HG03439 (cell line): ENCODE data around the gene SPATA24.
"Not testable (repeated sequence)": the region's sequence is repeated elsewhere in the genome, so short reads cannot be mapped to it uniquely, and the experiment has no call there.

Experiments
- ATAC-seq: cut with Tn5 transposase; IDR thresholded peaks from one replicate; pipeline ENCODE4 v1.9.1; 2021; ENCODE audit warnings: mild to moderate bottlenecking, moderate library complexity; ENCODE audit not compliant: unreplicated experiment

Gene SPATA24

DNA sequence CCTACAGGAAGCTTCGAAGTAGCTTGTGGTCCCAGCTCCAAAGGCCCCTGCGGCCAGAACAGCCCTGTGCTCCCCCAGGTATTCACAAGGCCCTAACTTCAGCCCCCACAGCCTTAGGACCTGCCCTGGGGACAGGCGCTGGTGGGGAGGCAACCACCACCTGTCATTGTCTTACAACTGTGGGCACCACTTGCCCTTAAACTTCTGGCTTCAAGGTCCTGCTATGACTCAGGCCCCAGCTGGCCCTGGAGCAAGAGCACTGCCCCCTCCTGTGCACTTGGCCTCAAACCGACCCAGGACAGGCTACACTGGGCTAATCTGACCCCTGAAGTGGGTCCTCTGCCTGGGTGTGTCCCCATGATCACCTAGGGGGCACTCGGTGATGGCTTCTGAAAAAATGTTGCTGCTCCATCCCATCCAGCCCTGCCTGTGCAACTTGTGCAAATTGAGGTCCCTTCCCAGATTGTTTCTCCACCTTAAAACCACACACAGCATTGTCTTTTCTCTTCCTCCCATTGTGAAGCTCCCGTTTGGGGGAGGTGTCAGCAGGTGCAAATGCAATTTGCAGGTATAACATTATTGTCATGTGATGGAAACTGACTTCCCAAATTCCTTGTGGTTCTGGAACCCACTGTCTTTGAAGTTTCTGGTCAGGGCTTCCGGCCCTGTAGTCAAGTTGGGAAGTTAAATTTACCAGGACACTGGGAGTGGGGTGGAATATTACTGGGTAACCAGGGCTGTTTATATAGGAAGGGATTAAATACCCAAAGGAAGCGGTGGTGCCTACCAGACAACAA lies 7.8 kb downstream of the SPATA24 start:
- no peak for ATAC-seq

DNA sequence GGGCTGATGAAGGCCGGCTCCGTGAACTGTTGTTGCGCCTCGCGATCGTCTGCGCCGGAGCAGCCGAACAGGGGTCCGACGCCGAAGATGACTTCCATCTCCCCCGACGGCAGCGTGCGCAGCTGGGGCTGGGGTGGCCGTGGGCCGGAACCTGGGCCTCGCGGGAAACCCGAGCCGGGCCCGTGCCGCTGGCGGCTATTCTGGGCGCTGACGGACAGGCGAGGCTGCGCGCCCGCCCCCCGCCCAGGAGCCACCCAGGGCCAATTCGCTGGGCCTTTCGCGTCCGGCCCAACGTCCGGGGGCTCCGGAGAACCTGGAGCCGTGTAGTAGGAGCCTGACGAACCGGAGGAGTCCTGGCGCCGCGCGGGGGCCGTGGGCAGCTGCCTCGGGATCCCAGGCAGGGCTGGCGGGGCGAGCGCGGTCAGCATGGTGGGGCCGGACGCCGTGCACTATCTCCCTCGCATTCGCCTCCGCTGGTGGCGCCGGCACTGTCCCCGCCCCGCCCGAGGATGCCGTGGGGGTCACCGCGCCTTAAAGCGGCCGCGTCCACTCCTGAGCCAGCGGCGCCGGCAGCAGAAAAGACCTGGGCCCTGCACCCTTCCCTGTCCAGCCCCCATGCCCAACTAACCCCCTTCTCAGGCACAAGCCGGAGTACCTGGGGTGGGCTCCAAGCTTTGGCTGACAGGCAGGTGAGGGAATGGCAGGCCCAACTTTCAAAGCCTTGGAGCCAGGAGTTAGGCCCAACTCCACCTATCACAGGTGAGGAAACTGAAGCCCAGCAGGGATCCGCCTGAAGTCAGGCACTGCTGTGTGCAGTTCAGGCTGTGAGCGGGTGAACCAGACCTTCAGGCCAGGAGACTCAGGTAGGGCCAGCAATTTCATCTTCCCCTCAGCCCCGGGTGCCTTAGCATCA lies 9.0 kb downstream of the SPATA24 start, which contains the start of gene PROB1:
PROB1 (minus strand) TSS at position 451 of the 913 bp plus-strand sequence; CDS start at position 428, 23 bp downstream.
- no peak for ATAC-seq

DNA sequence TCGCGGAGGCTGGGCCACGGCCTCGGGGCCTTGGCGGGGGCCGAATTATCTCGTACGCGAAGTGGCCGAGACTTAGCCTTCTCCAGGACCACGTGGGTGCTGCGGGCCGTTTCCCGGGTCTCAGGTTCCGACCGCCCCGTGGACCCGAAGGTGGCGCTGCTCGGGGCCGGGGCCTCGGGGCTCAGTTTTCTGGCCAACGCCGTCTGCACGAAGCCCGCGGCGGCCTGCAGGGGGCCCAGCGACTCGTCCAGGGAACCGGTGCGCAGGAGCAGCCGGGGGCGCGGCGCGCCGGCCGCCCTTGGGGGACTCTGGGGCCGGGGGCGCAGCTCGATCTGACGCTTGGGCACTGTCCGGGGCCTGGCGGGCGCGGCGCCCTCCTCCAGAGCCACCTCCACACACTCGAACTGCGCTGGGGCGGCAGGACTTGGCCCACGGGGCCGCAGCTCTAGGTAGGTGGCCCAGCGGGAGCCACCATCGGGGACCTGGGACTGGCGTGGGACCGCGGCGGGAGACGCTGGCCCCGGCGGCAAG lies 9.7 kb downstream of the SPATA24 start:
- ATAC-seq: no peak

DNA sequence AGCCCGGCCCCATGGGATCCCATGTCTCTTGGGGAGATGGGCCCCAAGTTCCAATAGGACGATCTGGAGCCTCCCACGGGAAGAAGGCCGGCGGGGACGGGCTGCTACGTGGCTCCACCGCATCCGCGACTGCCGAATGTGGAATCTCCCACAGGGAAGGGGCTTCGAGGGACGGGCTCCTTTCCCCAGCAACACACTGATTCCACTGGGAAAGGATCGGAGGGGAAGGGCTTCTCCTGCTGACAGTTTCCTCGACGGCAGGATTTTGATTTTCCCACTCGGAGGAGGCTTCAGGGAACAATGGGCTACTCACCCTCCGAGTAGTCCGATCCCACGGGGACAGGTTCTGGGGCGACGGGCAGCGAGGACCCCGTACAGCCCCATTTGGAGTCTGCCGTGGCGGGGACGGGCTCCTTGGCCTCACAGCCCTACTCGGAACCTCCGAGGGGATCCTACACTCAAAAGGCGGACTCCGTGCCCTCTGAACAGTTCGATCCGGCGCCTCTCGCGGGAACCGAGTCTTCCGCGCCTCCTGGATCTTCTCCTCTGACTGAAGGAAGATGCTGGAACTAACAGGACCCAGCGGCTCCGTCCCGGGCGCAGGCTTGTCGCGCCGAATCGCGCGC lies 10.3 kb downstream of the SPATA24 start:
- no peak for ATAC-seq

DNA sequence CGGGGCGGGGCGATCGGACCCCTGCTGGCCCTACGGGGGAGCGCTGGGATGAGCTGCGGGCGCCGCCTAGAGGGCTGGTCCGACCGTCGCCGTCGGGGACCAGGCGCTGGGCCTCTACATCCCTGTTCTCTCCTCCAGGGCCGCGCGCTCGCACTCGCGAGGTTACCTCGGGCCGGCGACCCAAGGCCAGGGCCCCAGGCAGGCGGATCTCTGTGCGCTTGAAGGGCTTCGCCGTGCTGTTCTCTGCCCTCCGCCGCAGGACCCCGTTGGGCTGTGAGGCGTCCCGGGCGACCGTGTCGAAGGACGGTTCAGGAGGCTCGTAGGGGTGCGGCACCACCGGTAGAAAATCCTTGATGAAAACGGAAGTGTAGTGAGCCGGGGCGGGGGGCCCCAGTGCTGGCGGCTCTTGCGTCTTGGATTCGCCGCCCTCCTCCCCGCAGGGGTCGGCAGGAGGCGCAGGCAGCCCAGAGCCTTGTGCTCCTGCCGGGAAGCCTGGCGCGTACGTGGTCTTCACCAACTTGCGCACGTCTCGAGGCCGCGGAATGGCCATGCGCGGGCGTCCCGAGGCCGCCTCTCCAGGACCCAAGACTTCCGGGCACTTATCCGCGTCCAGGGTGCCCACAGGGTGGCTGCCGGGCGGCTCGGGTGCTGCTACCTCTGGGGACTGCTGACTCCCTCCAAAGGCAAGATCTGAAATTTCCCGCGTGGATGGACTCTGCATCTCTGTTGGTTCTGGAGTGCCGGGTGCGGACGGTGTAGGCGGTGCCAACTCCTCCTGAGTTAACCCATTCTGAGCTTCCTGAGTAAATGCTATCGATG lies 11.0 kb downstream of the SPATA24 start:
- peak; percentile 38 for ATAC-seq

DNA sequence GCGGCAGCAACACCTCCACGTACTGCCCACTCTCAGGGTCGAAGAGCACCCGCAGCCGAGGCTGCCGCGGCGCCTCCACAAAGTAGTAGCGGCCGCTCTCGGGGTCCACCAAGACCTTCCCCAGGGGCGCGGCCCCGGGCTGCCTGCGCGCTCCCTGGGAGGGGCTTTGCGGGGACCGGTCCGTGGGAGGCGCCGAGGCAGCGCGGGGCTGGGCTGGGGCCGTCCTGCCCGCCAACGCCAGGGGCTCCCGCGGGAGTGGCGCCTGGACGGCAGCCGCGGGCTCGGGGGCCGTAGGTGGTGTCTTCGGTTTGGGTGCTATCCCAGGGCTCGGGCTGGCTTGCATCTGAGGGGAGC lies 11.6 kb downstream of the SPATA24 start:
- ATAC-seq: no peak

DNA sequence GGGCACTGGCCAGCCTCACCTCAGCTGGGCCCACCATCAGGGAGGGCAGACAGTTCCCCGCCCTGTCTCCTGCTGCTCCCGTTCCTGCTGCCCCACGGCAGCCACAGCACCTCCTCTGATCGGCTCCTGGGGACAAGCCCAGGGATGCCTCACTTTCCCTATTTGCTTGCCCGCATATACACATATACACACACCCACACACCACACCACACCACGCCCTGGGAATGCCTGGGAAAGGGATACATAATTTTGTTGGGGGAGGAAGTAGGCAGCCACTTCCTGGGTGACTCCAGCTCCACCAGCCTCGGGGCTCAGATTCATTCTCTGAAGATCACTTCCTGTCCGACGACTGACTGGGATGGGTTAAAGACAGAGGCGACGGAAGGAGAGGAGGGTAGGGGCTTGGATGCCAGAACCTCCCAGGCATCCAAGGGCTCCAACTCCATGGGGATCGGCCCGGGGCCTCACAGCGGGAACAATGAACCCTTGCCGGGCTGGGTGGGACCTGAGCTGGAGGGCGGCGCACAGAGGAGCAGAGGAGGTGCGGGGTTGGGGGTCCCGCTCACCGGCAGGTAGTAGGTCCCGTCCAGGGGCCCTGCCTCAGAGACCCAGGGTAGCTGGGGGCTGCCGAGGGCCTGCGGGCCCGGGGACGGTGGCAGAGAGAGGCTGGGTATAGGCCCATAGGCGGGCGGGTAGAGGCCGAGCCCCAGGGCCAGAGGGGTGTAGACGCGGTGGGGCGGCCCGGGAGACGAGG lies 12.1 kb downstream of the SPATA24 start:
- ATAC-seq: no peak

DNA sequence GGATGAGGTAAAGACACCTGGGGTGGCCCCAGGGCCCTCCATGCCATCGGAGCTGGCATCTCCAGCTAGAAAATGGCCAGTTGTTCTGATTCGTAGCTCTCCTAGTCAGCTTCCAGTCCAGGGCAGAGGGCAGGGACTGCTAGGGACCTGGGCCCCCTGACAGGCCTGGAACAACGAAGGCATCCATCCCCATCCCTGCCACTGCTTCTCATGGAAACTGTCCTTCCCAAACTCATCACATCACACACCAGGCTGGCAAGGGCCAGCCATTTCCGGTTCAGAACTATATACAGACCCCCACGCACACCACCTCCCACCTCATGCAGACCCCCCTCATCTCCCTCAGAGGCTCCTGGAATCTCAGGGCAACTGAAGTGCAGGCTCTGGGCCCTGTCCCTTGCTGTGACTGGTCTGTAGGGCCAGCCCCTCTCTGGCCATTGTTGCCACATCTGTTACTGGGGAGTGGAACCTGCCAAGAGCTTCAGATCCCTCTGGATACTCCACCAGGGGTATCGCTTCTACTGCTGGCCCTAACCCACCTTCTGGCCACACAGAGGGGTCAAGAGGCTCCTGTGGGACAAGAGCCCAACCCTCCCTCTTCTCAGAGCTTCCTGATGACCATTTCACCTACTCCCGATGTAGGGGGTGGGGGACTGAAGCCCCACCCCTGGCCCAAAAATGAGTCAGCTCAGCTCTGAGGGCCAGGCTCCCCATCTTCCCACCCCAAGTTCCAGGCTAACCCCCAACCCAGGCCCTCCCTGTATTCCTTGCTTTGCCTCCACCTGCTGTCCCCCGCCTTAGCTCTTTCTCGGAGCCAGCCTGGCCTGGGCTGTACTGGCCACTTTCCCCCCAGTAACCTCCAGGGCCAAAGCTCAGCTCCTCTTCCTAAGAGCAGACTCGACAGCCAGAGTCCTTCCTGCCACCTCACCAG lies 13.0 kb downstream of the SPATA24 start:
- ATAC-seq: no peak

DNA sequence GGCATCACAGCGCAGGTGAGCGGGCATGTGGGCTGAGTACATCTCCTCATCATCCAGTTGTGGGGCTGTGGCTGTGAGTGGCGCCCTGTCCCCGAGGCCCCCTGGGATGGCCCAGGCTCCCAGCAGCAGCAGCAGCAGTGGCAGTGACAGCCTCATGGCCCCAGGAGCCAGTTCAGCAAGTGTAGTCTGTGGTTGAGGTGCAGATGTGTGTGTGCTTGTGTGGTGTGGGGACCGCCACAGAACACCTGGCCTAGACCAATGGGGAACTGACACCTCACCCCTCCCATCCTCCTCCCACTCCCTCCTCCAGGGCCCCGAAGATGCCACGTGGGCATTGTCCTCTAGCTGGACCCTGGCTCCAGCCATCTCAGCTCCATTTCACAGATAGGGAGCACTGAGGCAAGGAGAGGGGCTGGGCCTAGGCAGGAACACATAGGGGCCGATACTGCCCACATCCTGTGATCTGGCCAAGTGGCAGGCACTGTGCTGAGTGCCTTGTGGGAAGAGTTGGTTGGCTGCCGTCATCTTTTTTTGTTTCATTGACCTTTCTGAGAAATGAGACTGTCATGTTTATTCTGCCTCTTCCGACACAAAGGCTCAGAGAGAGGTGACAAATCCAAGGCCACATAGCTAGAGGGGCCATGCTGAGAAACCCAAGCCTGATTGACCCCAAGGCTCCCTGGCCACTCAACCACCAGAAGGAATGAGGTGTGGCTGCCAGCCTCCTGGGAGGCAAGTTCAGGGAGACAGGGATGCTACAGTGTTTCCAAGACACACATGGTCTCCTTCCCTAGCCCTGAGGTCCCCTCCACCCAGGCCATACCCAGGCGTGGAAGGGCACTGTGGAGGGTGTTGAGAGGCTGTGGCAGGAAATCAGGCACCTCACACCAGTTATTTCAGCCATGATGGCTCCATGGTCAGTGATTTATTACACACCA lies 13.9 kb downstream of the SPATA24 start, which contains the start of gene MZB1:
MZB1 (minus strand) TSS at position 213 of the 938 bp plus-strand sequence; CDS start at position 156, 57 bp downstream.
- ATAC-seq: peak; percentile 37

DNA sequence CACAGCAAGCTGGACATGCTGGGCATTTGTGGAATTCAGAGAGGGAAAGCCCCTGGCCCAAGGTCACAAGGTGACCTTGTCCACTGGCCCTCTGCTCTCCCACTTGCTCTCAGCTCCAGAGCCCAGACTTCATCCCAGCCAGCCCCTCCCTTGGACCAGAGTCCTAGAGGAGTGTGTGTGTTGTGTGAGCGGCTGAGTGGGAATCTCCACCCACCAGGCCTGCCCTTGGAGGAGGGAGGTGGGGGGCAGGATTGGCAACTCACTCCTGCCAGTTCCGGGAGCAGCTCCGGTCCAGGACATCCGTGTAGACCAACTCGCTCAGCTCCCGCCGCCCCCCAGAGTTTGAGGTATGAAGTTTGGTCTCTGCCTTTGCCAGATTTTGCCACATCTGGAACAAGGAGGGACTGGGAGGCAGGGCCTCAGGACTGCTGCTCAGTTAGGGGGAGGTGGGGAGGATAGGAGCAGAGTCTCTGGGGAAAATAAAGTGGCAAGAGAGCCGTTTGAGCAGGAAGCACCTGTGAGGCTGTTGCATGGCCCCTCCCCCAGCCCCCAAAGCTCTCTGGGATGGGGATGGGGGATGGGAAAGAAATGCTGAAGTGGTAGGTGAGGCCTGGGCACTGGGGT lies 15.6 kb downstream of the SPATA24 start:
- no peak for ATAC-seq

DNA sequence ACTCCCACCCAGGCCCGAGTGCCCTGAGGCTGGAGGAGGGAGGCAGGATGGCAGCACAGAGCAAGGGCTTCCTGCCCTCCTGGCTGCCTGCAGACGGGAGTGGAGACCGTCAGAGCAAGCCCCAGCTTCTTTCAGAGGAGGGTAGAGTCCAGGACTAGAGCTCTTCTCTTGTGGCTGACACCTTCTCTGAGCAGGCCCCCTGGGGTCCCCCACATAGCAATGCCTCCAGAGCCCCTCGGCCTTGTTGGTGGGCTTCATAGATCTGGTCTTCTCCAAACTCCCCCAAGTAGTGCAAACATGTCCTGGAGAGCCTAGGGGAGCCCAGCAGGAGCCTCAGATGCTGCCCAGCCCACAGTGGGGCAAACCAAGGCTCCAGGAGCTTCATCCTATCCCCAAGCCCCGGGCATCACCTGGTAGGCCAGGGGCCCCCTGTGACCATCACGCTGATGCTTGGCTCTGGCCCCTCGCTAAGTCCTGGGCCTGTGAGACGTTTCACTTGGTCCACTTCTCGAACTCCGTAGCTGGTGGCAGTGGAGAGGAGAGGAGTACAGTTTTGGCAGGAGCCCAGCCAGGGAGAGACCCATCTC lies 16.2 kb downstream of the SPATA24 start:
- no peak for ATAC-seq

DNA sequence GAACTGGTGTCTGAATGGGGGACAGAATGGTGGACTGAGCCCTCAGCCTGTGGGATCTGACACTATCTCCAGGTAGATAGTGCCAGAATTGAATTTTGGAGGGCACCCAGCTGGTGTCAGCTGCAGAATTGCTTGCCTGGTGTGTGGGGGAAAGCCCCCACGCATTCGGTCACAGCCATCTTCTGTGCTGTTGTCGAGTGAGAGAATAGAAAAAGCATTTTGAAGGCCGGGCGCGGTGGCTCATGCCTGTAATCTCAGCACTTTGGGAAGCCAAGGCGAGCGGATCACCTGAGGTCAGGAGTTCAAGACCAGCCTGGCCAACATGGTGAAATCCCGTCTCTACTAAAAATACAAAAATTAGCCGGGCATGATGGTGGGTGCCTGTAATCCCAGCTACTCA lies 16.9 kb downstream of the SPATA24 start:
- ATAC-seq: not testable (repeated sequence)

DNA sequence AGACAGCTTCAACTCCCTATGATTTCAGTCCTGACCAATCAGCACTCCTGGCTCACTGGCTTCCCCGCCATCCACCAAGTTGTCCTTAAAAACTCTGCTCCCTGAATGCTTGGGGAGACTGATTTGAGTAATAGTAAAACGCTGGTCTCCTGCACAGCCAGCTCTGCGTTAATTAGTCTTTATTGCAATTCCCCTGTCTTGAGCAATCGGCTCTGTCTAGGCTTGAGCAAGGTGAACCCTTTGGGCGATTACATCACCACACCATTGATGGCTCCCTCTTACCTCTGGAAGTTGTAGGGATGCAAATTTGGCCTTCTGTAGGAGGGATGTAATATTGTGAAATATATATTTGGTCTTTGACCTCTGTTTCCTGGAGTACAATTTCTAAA lies 17.8 kb downstream of the SPATA24 start:
- ATAC-seq: no peak

DNA sequence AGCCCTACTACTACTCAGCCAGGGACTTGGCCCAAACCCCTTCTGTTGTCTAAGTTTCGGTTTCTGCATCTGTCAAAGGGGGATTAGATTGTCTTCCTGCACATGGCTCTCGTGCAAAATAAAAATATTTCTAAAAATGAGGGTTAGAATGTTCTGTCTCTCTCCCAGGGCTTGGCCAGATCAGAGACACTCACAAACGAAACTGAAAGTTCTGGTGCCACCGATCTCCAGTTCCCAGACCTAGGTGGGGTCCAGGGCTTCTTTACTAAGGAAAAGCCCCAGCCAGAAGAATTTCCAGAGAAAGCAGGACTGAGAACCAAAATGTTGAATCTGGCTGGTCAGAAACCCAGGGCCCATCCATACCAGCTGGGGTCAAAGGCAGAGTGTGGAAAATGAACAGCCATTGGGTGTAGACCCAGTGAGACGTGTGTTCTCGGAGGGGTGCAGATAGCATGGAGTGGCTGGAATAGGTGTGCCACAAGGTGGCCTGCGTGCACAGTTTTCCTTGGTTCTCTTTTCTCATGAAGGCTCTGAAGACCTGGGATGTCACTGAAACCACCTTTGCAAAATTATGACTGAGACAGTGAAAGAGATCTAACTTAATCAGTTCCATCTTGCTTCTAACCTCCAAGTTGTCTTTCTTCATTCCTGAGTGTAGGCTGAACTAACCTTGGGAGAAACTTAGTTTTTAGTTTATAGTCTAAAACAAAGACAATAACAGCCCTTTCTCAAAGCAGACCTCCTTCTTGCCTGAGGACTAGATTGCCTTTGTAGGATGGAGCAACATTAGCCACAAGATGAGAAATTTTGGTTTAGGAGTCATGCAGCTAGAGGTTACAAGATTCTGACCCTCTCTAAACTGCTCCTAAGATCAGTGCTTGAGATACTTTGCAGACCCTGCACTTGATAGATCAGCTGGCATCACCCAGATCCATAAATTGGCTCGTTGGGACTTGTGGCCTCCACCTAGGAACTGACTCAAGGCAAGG lies 18.5 kb downstream of the SPATA24 start:
- no peak for ATAC-seq

DNA sequence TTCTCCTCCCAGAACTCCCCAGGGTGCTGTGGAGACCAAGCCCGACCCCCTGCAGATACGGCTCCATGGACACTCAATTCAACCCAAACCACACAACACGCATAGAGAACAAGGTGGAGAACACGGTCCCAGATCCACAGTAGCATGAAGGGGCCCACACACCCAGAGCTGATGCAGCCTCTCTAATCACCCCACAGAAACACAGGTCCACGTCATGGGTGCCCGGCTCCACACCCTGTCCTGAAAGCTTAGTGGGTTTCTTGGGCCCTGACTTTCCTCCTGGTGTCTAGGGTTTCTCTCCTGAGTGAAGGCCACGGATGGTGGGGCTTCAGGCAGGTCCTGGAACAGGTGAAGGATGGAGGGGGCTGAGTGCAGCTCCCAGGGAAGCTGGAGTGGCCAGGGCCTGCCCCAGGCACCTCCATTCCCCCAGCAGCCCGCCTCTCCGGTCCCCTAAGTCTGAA lies 19.3 kb downstream of the SPATA24 start:
- no peak for ATAC-seq
